Inferior parietal cortex (tissue), 1 donor: Measurements from ENCODE around the gene TTC1.
"Not testable (repeated sequence)": the region's sequence is repeated elsewhere in the genome, so short reads cannot be mapped to it uniquely, and the experiment has no call there.

Experiments
- DNase-seq: peaks from one replicate; pipeline ENCODE4 v3.0.0-alpha.2; 2016; ENCODE audit errors: extremely low spot score

Gene TTC1

GRCh38 chr5:160001457-160001856 lies 7.5 kb upstream of the TTC1 start:
- DNase-seq = no peak

DNA sequence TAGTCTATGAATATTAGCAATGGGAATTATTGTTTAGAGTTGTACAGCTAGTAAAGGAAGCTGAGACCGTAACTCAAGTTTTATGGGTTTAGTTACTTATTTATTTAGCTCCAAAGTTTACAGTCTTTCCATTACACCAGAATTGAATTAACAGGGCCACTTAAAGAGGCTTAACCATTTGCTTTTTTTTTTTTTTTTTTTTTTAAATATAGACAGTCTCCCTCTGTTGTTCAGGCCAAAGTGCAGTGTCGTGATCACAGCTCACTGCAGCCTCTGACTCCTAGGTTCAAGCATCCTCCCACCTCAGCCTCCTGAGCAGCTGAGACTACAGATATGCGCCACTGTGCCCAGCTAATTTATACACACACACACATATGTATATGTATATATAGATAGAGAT lies 1.4 kb upstream of the TTC1 start:
- no peak for DNase-seq

- not testable (repeated sequence) for DNase-seq
These were observed 436 bp upstream of the TTC1 start for GRCh38 chr5:160008529-160008876.

DNA sequence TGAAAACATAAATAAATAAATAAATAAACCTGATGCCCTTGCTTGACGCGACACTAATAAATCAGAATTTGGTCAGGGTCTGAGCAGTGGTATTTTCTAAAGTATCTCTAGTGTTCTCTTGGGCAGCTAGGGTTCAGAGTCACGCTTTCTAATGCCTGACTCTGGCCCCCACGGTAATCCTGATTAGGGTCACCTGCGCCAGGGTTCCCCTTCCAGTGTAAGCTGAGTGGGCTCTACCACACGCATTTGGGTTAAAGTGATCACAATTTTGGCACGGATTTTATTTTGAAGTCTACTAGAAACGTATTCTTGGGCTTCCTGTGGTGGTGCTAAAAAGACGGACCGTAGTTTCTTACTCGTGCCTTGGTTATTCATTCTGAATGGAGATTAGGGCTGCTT lies 651 bp downstream of the TTC1 start:
- DNase-seq = no peak

- no peak for DNase-seq
These were observed 2.5 kb downstream of the TTC1 start for GRCh38 chr5:160011471-160011870.

- DNase-seq = not testable (repeated sequence)
These were observed 5.3 kb downstream of the TTC1 start for GRCh38 chr5:160014197-160014596.

GRCh38 chr5:160018945-160019625 lies 10.1 kb downstream of the TTC1 start:
- no peak for DNase-seq

DNA sequence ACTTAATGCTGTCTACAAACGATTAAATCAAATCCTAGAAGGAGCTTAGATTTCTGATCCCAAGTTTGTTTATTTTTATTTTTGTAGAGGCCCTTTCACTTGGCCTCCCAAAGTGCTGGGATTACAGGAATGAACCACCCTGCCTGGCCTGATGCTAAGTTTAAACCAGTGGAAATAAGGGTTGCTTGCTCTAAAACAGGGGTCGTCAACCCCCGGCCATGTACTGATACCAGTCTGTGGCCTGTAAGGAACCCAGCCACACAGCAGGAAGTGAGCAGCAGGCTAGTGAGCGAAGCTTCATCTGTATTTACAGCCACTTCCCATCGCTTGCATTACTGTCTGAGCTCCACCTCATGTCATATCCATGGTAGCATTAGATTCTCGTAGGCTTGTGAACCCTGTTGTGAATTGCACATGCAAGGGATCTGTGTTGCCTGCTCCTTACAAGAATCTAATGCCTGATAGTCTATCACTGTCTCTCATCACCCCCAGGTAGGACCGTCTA lies 11.4 kb downstream of the TTC1 start:
- DNase-seq = no peak

DNA sequence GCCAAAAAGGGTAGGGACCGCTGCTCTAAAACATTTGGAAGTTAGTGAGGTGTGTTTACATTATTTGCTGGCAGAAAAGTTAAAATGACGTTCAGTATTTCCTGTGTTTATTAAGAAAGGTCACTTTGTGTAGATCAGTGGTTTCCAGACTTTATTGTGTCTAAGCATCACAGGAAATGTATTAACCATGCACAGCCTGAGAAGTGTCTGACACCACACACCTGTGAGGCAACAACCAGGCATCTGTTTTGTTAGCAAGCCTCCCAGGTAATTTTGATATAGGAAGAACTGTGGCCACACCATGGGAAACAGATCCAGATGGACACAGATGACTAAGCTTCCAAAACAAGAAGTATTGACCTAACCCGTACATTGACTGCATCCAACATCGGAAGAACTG lies 12.0 kb downstream of the TTC1 start:
- no peak for DNase-seq

- DNase-seq = peak; percentile 95
These were observed 13.0 kb downstream of the TTC1 start for GRCh38 chr5:160021831-160022446.

DNA sequence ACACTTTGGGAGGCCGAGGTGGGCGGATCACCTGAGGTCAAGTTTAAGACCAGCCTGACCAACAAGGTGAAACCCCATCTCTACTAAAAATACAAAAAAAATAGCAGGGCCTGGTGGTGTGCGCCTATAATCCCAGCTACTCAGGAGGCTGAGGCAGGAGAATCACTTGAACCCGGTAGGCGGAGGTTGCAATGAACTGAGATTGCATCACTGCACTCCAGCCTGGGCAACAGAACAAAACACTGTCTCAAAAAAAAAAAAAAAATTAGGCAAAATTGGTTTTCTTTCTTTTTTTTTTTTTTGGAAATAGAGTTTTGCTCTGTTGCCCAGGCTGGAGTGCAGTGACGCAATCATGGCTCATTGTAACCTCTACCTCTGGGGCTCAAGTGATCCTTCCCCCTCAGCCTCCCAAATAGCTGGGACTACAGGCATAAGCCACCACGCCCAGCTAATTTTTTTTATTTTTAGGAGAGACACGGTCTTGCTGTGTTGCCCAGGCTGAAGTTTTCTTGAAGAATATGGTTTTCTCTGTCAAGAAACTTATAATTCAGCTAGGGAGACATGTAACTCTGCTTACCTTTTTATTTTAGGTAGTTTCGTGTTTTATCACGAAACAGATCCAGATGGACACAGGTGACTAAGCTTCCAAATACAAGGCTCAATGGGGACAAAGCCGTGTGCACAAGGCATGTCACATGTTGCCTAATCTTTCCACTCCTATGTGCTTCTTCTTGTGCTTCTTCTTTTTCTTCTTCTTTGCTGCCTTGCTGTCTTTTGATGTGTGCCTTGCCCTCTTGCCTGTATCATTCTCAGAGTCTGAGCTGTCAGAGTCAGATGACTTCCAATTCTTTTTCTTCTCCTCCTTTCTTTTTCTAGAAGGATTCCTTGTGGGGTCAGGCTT lies 14.3 kb downstream of the TTC1 start:
- DNase-seq = no peak

- DNase-seq = no peak
These were observed 15.1 kb downstream of the TTC1 start for GRCh38 chr5:160023908-160024630.

- DNase-seq = no peak
These were observed 20.1 kb downstream of the TTC1 start for GRCh38 chr5:160029004-160029403.

- no peak for DNase-seq
These were observed 20.7 kb downstream of the TTC1 start for GRCh38 chr5:160029540-160030139.

- peak; percentile 42 for DNase-seq
These were observed 21.9 kb downstream of the TTC1 start for GRCh38 chr5:160030631-160031377.

DNA sequence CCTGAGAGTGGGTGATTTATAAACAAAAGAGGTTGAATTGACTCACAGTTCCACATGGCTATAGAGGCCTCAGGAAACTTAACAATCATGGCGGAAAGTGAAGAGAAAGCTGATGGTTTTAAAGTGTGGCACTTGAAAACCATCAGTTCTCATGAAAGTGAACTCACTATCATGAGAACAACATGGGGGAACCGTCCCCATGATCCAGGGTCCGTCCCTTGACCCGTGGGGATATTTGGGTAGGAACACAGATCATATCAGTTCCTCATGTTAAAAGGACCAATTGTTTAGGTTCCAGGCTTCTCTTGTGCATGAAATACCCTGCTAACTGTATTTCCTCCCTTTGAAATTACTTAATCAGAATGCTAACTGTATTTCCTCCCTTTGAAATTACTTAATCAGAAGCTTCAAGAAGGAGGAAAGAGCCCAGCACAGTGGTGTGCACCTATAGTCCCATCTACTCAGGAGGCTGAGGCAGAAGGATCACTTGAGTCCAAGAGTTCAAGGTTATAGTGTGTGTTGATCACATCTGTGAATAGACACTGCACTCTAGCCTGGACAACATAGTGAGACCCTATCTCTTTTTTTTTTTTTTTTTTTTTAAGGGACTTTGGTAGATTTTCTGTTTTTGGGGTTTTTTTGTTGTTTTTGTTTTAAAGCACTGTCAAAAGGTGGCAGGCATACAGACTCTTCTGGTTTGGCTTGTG lies 24.8 kb downstream of the TTC1 start:
- no peak for DNase-seq

GRCh38 chr5:160036243-160036642 lies 27.3 kb downstream of the TTC1 start:
- no peak for DNase-seq

GRCh38 chr5:160036884-160037283 lies 27.9 kb downstream of the TTC1 start:
- no peak for DNase-seq

DNA sequence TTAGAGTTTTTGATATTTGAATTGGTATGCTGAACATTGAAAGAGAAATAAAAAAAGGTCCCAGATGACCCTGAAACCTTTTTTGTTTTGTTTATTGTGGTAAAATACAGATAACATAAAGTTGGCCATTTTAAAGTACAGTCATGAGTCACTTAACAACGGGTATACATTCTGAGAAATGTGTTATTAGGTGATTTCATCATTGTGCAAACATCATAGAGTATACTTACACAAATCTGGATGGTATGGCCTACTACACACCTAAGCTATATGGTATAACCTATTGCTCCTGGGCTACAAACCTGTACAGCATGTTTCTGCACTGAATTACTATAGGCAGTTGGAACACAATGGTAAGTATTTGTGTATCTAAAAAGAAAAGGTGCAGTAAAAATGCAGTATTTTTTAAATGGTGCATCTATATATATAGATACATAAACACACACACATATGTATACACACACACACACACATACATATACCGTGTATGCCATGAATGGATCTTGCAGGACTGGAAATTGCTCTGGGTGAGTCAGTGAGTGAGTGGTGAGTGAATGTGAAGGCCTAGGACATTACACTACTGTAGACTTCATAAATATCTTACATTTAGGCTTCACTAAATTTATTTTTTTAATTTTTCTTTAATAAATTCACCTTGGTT lies 31.0 kb downstream of the TTC1 start:
- no peak for DNase-seq

DNA sequence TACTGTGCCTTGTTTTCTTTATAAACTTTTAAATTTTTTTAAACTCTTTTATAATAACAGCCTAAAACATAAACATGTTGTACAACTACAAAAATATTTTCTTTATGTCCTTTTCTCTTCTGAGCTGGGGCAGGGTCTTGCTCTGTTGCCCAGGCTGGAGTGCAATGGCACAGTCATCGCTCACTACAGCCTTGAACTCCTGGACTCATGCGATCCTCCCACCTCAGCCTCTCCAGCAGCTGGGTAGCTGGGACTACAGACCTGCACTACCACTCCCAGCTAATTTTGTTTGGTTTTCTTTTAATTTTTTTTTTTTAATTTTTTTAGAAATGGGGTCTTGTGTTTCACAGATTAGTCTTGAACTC lies 31.5 kb downstream of the TTC1 start:
- no peak for DNase-seq
